MM.1S (cell line): Measurements from ENCODE around the gene FBXW10.
"Not testable (repeated sequence)": the region's sequence is repeated elsewhere in the genome, so short reads cannot be mapped to it uniquely, and the experiment has no call there.

Experiments
- EZH2 ChIP-seq: fragments of 300-600 bp; sonication (generic); optimal IDR thresholded peaks from 2 replicates; pipeline ENCODE3; 2017; ENCODE audit warnings: low read depth, mild to moderate bottlenecking, antibody characterized with exemption, low read length, mixed read lengths
- EZH2phosphoT487 ChIP-seq: fragments of 300-600 bp; sonication (generic); IDR thresholded peaks from 2 replicates; pipeline ENCODE4 v1.6.1; 2018; ENCODE audit warnings: antibody characterized with exemption, low read length

- TF ChIP-seq EZH2, EZH2phosphoT487: not testable (repeated sequence)
These were observed 83.8 kb downstream of the FBXW10 start for GRCh38 chr17:18827613-18828012.
